Measurements from ENCODE around the gene WHRN.

- TF ChIP-seq REST (IDR thresholded peaks at IDR 0.05; ENCODE audit: insufficient read depth in 1 of 2, low read depth in 2 of 2, low read length in 2 of 2) (no peak), TAF1 (IDR thresholded peaks at IDR 0.05; ENCODE audit: borderline replicate concordance, insufficient read depth, low read length) (no peak), POLR2AphosphoS5 (IDR thresholded peaks at IDR 0.05; ENCODE audit: low read depth, low read length) (no peak)
Observed at GRCh38 chr9:114363424-114363823, 141.8 kb downstream of the WHRN start.
